Colonic mucosa (tissue), 4 donors: ENCODE measurements around the gene MYO3A. TPM values are rescaled to one million over a fixed set of nuclear protein-coding genes. Genes with fewer than 3 reads are reported as not detected.

Experiments
- DNase-seq: peaks from one replicate; pipeline ENCODE4 v3.0.0-alpha.2; 2020
- H3K27ac ChIP-seq: fragments of 200-600 bp; one replicate; pipeline ENCODE4 v1.8.0; 2021
- H3K27me3 ChIP-seq: fragments of 200-600 bp; one replicate; pipeline ENCODE4 v1.8.0; 2021
- H3K36me3 ChIP-seq: fragments of 200-600 bp; one replicate; pipeline ENCODE4 v1.8.0; 2021
- H3K4me1 ChIP-seq: fragments of 200-600 bp; one replicate; pipeline ENCODE4 v1.8.0; 2021; ENCODE audit warnings: mild to moderate bottlenecking
- H3K4me3 ChIP-seq: fragments of 200-600 bp; one replicate; pipeline ENCODE4 v1.8.0; 2021
- H3K9ac ChIP-seq, 2 donors: one replicate each; pipeline ENCODE4 v1.7.0; 2013; ENCODE audit warnings: control low read depth in 2 of 2, low read depth in 2 of 2, low read length in 2 of 2
- H3K9me3 ChIP-seq: fragments of 200-600 bp; one replicate; pipeline ENCODE4 v1.8.0; 2021
- intact Hi-C: fragments of 100-400 bp; cut with DNase I; formaldehyde crosslinking; loops from one replicate; pipeline ENCODE4 v1.14.1; 2022
- total RNA-seq, 2 donors: library from RNA; stranded (reverse); fragmentation: NEBNext Ultra II Directional in 1 of 2; extraction: Animal tissue kit (Norgen Biotek cat#: 25700) in 1 of 2; gene quantifications; one replicate each; pipeline ENCODE4 v1.2.1, GENCODE V29; 2021
- TF ChIP-seq, protein P1 (sequence below): fragments of 200-600 bp; IDR thresholded peaks from one replicate; pipeline ENCODE4 v1.8.0; 2022; ENCODE audit warnings: antibody characterized with exemption, mild to moderate bottlenecking
- donor health status: healthy.
- donor health status: DM: no; HTN: no; CAD: no.
- donor health status: DM: no; HTN: no; CAD: no.

The MYO3A gene
- total RNA-seq, 2 donors from 2014 or later = 0.37 to 1.4 TPM

DNA sequence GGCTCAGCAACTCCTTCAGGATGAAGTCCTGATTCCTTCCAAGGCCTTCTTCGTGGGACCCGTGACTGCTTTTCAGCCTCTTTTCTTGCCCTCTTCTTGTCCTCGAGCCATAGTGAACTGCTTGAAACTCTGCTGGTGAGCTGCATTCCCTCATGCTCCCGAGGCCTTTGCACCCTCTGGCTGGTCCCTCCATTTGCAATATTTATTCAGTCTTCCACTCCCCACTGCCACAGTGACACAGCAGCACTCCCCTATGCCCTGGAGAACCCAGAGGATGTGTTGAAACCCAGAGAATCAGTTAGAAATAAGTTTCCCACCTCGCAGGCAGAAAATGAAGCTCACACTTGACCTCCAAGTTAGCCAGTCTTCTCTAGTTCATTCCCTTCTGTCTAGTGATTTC is 260.2 kb downstream of the MYO3A start:
- Histone ChIP-seq H3K9me3 (no peaks in the 10 kb centered on the region), H3K4me3 (no peak overlapping the region), H3K27ac (no peak overlapping the region), H3K9ac (no peak overlapping the region), H3K36me3 (no peaks in the 10 kb centered on the region), H3K4me1 (no peaks in the 10 kb centered on the region), H3K27me3 (no peaks in the 10 kb centered on the region)
- intact Hi-C loops = no loop called here
- DNase-seq = no peak
- TF ChIP-seq, protein P1, sequence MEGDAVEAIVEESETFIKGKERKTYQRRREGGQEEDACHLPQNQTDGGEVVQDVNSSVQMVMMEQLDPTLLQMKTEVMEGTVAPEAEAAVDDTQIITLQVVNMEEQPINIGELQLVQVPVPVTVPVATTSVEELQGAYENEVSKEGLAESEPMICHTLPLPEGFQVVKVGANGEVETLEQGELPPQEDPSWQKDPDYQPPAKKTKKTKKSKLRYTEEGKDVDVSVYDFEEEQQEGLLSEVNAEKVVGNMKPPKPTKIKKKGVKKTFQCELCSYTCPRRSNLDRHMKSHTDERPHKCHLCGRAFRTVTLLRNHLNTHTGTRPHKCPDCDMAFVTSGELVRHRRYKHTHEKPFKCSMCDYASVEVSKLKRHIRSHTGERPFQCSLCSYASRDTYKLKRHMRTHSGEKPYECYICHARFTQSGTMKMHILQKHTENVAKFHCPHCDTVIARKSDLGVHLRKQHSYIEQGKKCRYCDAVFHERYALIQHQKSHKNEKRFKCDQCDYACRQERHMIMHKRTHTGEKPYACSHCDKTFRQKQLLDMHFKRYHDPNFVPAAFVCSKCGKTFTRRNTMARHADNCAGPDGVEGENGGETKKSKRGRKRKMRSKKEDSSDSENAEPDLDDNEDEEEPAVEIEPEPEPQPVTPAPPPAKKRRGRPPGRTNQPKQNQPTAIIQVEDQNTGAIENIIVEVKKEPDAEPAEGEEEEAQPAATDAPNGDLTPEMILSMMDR = no peak

GRCh38 chr10:26197248-26197647 is 263.2 kb downstream of the MYO3A start:
- H3K9ac ChIP-seq = no peak overlapping the region
- DNase-seq = no peak
- intact Hi-C loops = no loop called here
- no peaks in the 10 kb centered on the region for H3K36me3 ChIP-seq
- H3K4me3 ChIP-seq = no peak overlapping the region
- H3K27me3 ChIP-seq = no peaks in the 10 kb centered on the region
- TF ChIP-seq, protein P1 = no peak
- no peaks in the 10 kb centered on the region for H3K4me1 ChIP-seq
- H3K9me3 ChIP-seq = no peaks in the 10 kb centered on the region
- no peak overlapping the region for H3K27ac ChIP-seq

GRCh38 chr10:26198119-26198518 is 264.1 kb downstream of the MYO3A start:
- Histone ChIP-seq H3K4me3 (no peak overlapping the region), H3K9ac (no peak overlapping the region), H3K36me3 (no peaks in the 10 kb centered on the region), H3K27me3 (no peaks in the 10 kb centered on the region), H3K9me3 (no peaks in the 10 kb centered on the region), H3K4me1 (no peaks in the 10 kb centered on the region), H3K27ac (no peak overlapping the region)
- TF ChIP-seq, protein P1 = no peak
- DNase-seq = no peak
- intact Hi-C loops = no loop called here

DNA sequence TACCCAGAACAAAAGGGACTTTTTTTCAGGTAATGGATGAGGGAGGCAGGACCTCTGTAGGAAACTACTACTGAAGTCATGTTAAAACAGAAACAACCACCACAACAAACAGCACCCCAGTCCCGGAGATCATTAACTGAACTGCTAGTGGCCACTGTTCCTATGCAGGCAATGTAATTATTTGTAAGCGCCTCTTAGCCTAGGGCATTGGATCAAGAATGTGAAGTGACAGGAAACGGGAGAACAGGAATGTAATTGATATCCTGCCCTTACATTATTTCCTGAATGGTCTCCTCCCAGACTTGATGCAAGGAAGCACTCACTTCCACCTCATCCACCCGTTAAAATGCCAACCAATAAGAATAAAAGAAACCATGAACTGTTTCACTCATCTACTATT is 265.8 kb downstream of the MYO3A start:
- H3K4me3 ChIP-seq = no peak overlapping the region
- H3K9ac ChIP-seq = no peak overlapping the region
- H3K27ac ChIP-seq = no peak overlapping the region
- H3K9me3 ChIP-seq = no peaks in the 10 kb centered on the region
- DNase-seq = no peak
- H3K4me1 ChIP-seq = no peaks in the 10 kb centered on the region
- no peaks in the 10 kb centered on the region for H3K36me3 ChIP-seq
- intact Hi-C loops = no loop called here
- TF ChIP-seq, protein P1 = no peak
- H3K27me3 ChIP-seq = no peaks in the 10 kb centered on the region

- TF ChIP-seq, protein P1 = no peak
- Histone ChIP-seq H3K9me3 (no peaks in the 10 kb centered on the region), H3K9ac (no peak overlapping the region), H3K36me3 (no peaks in the 10 kb centered on the region), H3K27ac (no peak overlapping the region), H3K4me3 (no peak overlapping the region), H3K27me3 (no peaks in the 10 kb centered on the region), H3K4me1 (no peaks in the 10 kb centered on the region)
- no peak for DNase-seq
- intact Hi-C loops = no loop called here
Observed at GRCh38 chr10:26205223-26205622, 271.2 kb downstream of the MYO3A start.
